ENCODE measurements around the gene PRKCE.

The PRKCE gene

GRCh38 chr2:46163804-46164528 is 512.5 kb downstream of the PRKCE start:
- no peak for DNase-seq

- DNase-seq = no peak
Observed at GRCh38 chr2:46164529-46165301, 513.2 kb downstream of the PRKCE start.

GRCh38 chr2:46165916-46166315 is 514.4 kb downstream of the PRKCE start:
- DNase-seq = no peak

GRCh38 chr2:46167406-46167805 is 515.9 kb downstream of the PRKCE start:
- no peak for DNase-seq

GRCh38 chr2:46167924-46168323 is 516.4 kb downstream of the PRKCE start:
- DNase-seq = no peak

- DNase-seq = no peak
Observed at GRCh38 chr2:46169467-46169866, 518.0 kb downstream of the PRKCE start.

- no peak for DNase-seq
Observed at GRCh38 chr2:46170026-46170425, 518.6 kb downstream of the PRKCE start.

GRCh38 chr2:46170611-46171350 is 519.3 kb downstream of the PRKCE start:
- no peak for DNase-seq

- no peak for DNase-seq
Observed at GRCh38 chr2:46171411-46171953, 520.0 kb downstream of the PRKCE start.

- no peak for DNase-seq
Observed at GRCh38 chr2:46171996-46172546, 520.6 kb downstream of the PRKCE start.

- DNase-seq = no peak
Observed at GRCh38 chr2:46173030-46173429, 521.6 kb downstream of the PRKCE start.

- DNase-seq = no peak
Observed at GRCh38 chr2:46173636-46174250, 522.3 kb downstream of the PRKCE start.

- DNase-seq = no peak
Observed at GRCh38 chr2:46174345-46175170, 523.1 kb downstream of the PRKCE start.

GRCh38 chr2:46175419-46175818 is 523.9 kb downstream of the PRKCE start:
- no peak for DNase-seq

- DNase-seq = no peak
Observed at GRCh38 chr2:46177461-46178089, 526.1 kb downstream of the PRKCE start.

- no peak for DNase-seq
Observed at GRCh38 chr2:46179037-46179621, 527.7 kb downstream of the PRKCE start.

GRCh38 chr2:46180189-46180588 is 528.7 kb downstream of the PRKCE start:
- DNase-seq = no peak

- DNase-seq = no peak
Observed at GRCh38 chr2:46181306-46181705, 529.8 kb downstream of the PRKCE start.

- no peak for DNase-seq
Observed at GRCh38 chr2:46181789-46182530, 530.5 kb downstream of the PRKCE start.

GRCh38 chr2:46183426-46183825 is 532.0 kb downstream of the PRKCE start:
- DNase-seq = no peak
